Astrocyte (in vitro differentiated cells and primary cell): Measurements from ENCODE around the gene FEZF2. TPM values are rescaled to one million over a fixed set of nuclear protein-coding genes. Genes with fewer than 3 reads are reported as not detected.

ENCODE experiments used
- DNase-seq: peaks from one replicate; pipeline ENCODE4 v3.0.0-alpha.2; 2010; ENCODE audit warnings: low read depth
- FAIRE-seq: peaks from 2 replicates; lab custom pipeline; 2011; peaks lifted over from hg19 to GRCh38; lab: Jason Lieb, UNC
- H2AFZ ChIP-seq: 2 replicates; pipeline ENCODE4 v1.6.0; 2012; ENCODE audit warnings: low read depth, low read length, inconsistent platforms
- H3K27ac ChIP-seq: 2 replicates; pipeline ENCODE4 v1.5.1; 2011; ENCODE audit warnings: low read depth, low read length, inconsistent platforms
- H3K27me3 ChIP-seq: 2 replicates; pipeline ENCODE4 v1.6.0; 2011; ENCODE audit warnings: low read length, inconsistent platforms; ENCODE audit not compliant: insufficient read depth
- H3K36me3 ChIP-seq: 2 replicates; pipeline ENCODE4 v1.5.1; 2011; ENCODE audit warnings: low read length, inconsistent platforms; ENCODE audit not compliant: insufficient read depth
- H3K4me1 ChIP-seq: 2 replicates; pipeline ENCODE4 v1.5.1; 2011; ENCODE audit warnings: low read length, inconsistent platforms; ENCODE audit not compliant: insufficient read depth
- H3K4me2 ChIP-seq: 2 replicates; pipeline ENCODE4 v1.6.0; 2012; ENCODE audit warnings: low read length, inconsistent platforms
- H3K4me3 ChIP-seq: 2 replicates; pipeline ENCODE4 v1.5.1; 2011; ENCODE audit warnings: low read depth, mild to moderate bottlenecking, low read length, inconsistent platforms; ENCODE audit not compliant: insufficient read depth
- H3K79me2 ChIP-seq: 2 replicates; pipeline ENCODE4 v1.6.0; 2012; ENCODE audit warnings: mild to moderate bottlenecking, low read length, inconsistent platforms; ENCODE audit not compliant: insufficient read depth
- H3K9ac ChIP-seq: 2 replicates; pipeline ENCODE4 v1.6.0; 2012; ENCODE audit warnings: mild to moderate bottlenecking, low read length, inconsistent platforms
- H3K9me3 ChIP-seq: 2 replicates; pipeline ENCODE4 v1.5.1; 2012; ENCODE audit warnings: low read depth, mild to moderate bottlenecking, low read length, inconsistent platforms; ENCODE audit not compliant: insufficient read depth
- H4K20me1 ChIP-seq: 2 replicates; pipeline ENCODE4 v1.6.0; 2012; ENCODE audit warnings: low read length, inconsistent platforms; ENCODE audit not compliant: insufficient read depth
- H3K27ac Mint-ChIP-seq: one replicate; pipeline ENCODE4 v1.8.0; 2021; ENCODE audit warnings: mild to moderate bottlenecking, mixed read lengths; ENCODE audit not compliant: unreplicated experiment
- H3K27me3 Mint-ChIP-seq: one replicate; pipeline ENCODE4 v1.8.0; 2021; ENCODE audit warnings: low read depth, mixed read lengths; ENCODE audit not compliant: unreplicated experiment
- H3K36me3 Mint-ChIP-seq: one replicate; pipeline ENCODE4 v1.8.0; 2021; ENCODE audit warnings: low read depth, mixed read lengths; ENCODE audit not compliant: unreplicated experiment
- H3K4me1 Mint-ChIP-seq: one replicate; pipeline ENCODE4 v1.8.0; 2021; ENCODE audit warnings: low read depth, mixed read lengths; ENCODE audit not compliant: unreplicated experiment
- H3K4me3 Mint-ChIP-seq: one replicate; pipeline ENCODE4 v1.8.0; 2021; ENCODE audit warnings: mild to moderate bottlenecking, moderate library complexity, mixed read lengths; ENCODE audit not compliant: unreplicated experiment
- H3K9me3 Mint-ChIP-seq: one replicate; pipeline ENCODE4 v1.8.0; 2021; ENCODE audit warnings: mild to moderate bottlenecking, mixed read lengths; ENCODE audit not compliant: unreplicated experiment
- CTCF ChIP-seq: IDR thresholded peaks from 2 replicates; pipeline ENCODE4 v1.5.1; 2011; ENCODE audit warnings: low read depth, mild to moderate bottlenecking, inconsistent platforms, low read length, moderate library complexity; ENCODE audit not compliant: insufficient read depth
- EZH2 ChIP-seq: IDR thresholded peaks from 2 replicates; pipeline ENCODE4 v1.6.1; 2012; ENCODE audit warnings: mild to moderate bottlenecking, low read length, inconsistent platforms; ENCODE audit not compliant: insufficient read depth
- total RNA-seq: library from RNA; stranded (reverse); gene quantifications from 2 replicates; pipeline ENCODE4 v1.2.1, GENCODE V29; 2021

Gene FEZF2
- total RNA-seq, 1 donor from 2014 or later: not detected

GRCh38 chr3:62363275-62363674 lies 10.1 kb downstream of the FEZF2 start:
- H3K27me3 ChIP-seq: peaks cover 46% of the 10 kb centered on the region

GRCh38 chr3:62361824-62362223 lies 11.5 kb downstream of the FEZF2 start:
- Mint-ChIP-seq H3K27me3 (peaks cover 44% of the 10 kb centered on the region), H3K27ac (no peak overlapping the region), H3K4me3 (no peak overlapping the region), H3K4me1 (no peaks in the 10 kb centered on the region), H3K9me3 (no peaks in the 10 kb centered on the region), H3K36me3 (no peaks in the 10 kb centered on the region)
- Histone ChIP-seq H3K27me3 (peaks cover 32% of the 10 kb centered on the region), H3K79me2 (no peaks in the 10 kb centered on the region), H3K4me2 (no peak overlapping the region), H4K20me1 (no peaks in the 10 kb centered on the region), H3K36me3 (no peaks in the 10 kb centered on the region), H3K4me3 (no peak overlapping the region), H3K9ac (no peak overlapping the region), H3K27ac (no peak overlapping the region), H3K4me1 (no peaks in the 10 kb centered on the region), H2AFZ (no peak overlapping the region), H3K9me3 (no peaks in the 10 kb centered on the region)
- no peak for FAIRE-seq
- DNase-seq: no peak
- TF ChIP-seq EZH2 (no peak), CTCF (no peak)

More at GRCh38 chr3:62363275-62363674, 10.1 kb downstream of the FEZF2 start:
- no peak for TF ChIP-seq EZH2
- TF ChIP-seq CTCF: no peak
- Mint-ChIP-seq H3K27me3 (peaks cover 52% of the 10 kb centered on the region), H3K9me3 (no peaks in the 10 kb centered on the region), H3K4me3 (no peak overlapping the region), H3K36me3 (no peaks in the 10 kb centered on the region), H3K4me1 (no peaks in the 10 kb centered on the region), H3K27ac (no peak overlapping the region)
- H3K9ac ChIP-seq: no peak overlapping the region
- H3K79me2 ChIP-seq: no peaks in the 10 kb centered on the region
- H4K20me1 ChIP-seq: no peaks in the 10 kb centered on the region
- no peak overlapping the region for H3K4me2 ChIP-seq
- H3K9me3 ChIP-seq: no peaks in the 10 kb centered on the region
- H3K4me3 ChIP-seq: no peak overlapping the region
- no peak overlapping the region for H2AFZ ChIP-seq
- H3K4me1 ChIP-seq: no peaks in the 10 kb centered on the region
- no peaks in the 10 kb centered on the region for H3K36me3 ChIP-seq
- no peak for FAIRE-seq
- H3K27ac ChIP-seq: no peak overlapping the region
- DNase-seq: no peak

GRCh38 chr3:62361261-62361660 lies 12.1 kb downstream of the FEZF2 start:
- H2AFZ ChIP-seq: no peak overlapping the region
- no peaks in the 10 kb centered on the region for H3K9me3 ChIP-seq
- DNase-seq (no peak), FAIRE-seq (no peak)
- Mint-ChIP-seq H3K9me3 (no peaks in the 10 kb centered on the region), H3K27ac (no peak overlapping the region), H3K4me1 (no peaks in the 10 kb centered on the region), H3K36me3 (no peaks in the 10 kb centered on the region), H3K4me3 (no peak overlapping the region), H3K27me3 (peaks cover 39% of the 10 kb centered on the region)
- H4K20me1 ChIP-seq: no peaks in the 10 kb centered on the region
- no peaks in the 10 kb centered on the region for H3K36me3 ChIP-seq
- H3K4me1 ChIP-seq: no peaks in the 10 kb centered on the region
- TF ChIP-seq EZH2 (no peak), CTCF (no peak)
- H3K27me3 ChIP-seq: peaks cover 26% of the 10 kb centered on the region
- H3K27ac ChIP-seq: no peak overlapping the region
- H3K79me2 ChIP-seq: no peaks in the 10 kb centered on the region
- H3K4me3 ChIP-seq: no peak overlapping the region
- H3K4me2 ChIP-seq: no peak overlapping the region
- no peak overlapping the region for H3K9ac ChIP-seq
